Measurements from ENCODE around the gene NNMT. TPM values are rescaled to one million over a fixed set of nuclear protein-coding genes. Genes with fewer than 3 reads are reported as not detected.

Gene NNMT
- total and polyA plus RNA-seq, 9 of the 15 experiments (the other 6 are each of a cell fraction or from before 2014, with no cell fraction given) = 6.1 to 15.0 (median 11.2) TPM

GRCh38 chr11:114279792-114280546 lies 16.2 kb upstream of the NNMT start:
- ATAC-seq (peak; percentile 35), DNase-seq (ENCODE audit: extremely low read depth in 1 of 4, low spot score in 3 of 4) (no peak), FAIRE-seq (no peak)
- no peak overlapping the region for H3K27ac ChIP-seq (ENCODE audit: extremely low read depth, low read depth, low read length)
- peaks cover 6 to 11% of the 10 kb centered on the region in 2 experiments; a peak in 4 of 5 replicates for H3K27me3 ChIP-seq (ENCODE audit: control insufficient read depth in 2 of 2, insufficient read depth in 2 of 2, low read length in 2 of 2)
- H3K9ac ChIP-seq (ENCODE audit: insufficient read depth in 1 of 2, low read depth in 2 of 2, low read length in 2 of 2) = no peak overlapping the region
- H3K79me2 ChIP-seq (ENCODE audit: control insufficient read depth, insufficient read depth, low read length) = no peaks in the 10 kb centered on the region
- H3K4me2 ChIP-seq (ENCODE audit: insufficient read depth, low read length) = no peak overlapping the region
- no TSS peak for BruUV-seq (replicated peaks)
- ChIA-PET POLR2A (interaction anchor here (0.9 to 1.0 kb wide), 4 partner anchors 9 to 18 kb away, joined by 3 to 5 read pairs (median 4); no protein-coding TSS in a partner anchor), CTCF (ENCODE audit: low intra/inter-chr PET ratio) (interaction anchor here (0.7 to 2.8 kb wide), 3 partner anchors 459 to 1997 kb away, joined by 3 to 16 read pairs (median 4); no protein-coding TSS in a partner anchor)
- intact Hi-C loops (cut with micrococcal nuclease) = loop anchor here (1.0 to 2.0 kb wide), 5 partner anchors 37 to 482 kb away; partner anchors contain the start of genes C11orf71 and RBM7
- H3K9me3 ChIP-seq (replicated peaks; ENCODE audit: control insufficient read depth, insufficient read depth, low read depth, low read length) = no peaks in the 10 kb centered on the region
- H3K36me3 ChIP-seq (ENCODE audit: control insufficient read depth, insufficient read depth, low read length) = no peaks in the 10 kb centered on the region
- H3K9me1 ChIP-seq (ENCODE audit: control insufficient read depth, insufficient read depth, low read length) = no peaks in the 10 kb centered on the region
- H3K4me1 ChIP-seq (replicated peaks in 1 of 2; ENCODE audit: control insufficient read depth in 2 of 2, insufficient read depth in 2 of 2, low read length in 2 of 2) = peaks cover 0 to 4% of the 10 kb centered on the region in 2 experiments; a peak in 1 of 5 replicates
- no peak overlapping the region for H2AFZ ChIP-seq (ENCODE audit: low read depth, low read length)
- no peak overlapping the region for H3K4me3 ChIP-seq
- in situ Hi-C loops (cut with MboI) = loop anchor here (10.0 kb wide), 2 partner anchors 485 to 1445 kb away; no protein-coding TSS in a partner anchor
- 8% methylated on average over 9 of the region's 9 CpGs for WGBS (ENCODE audit: insufficient coverage, low coverage, missing lambda C conversion rate)
- no peaks in the 10 kb centered on the region for H4K20me1 ChIP-seq (replicated peaks; ENCODE audit: control insufficient read depth, insufficient read depth, low read length)
- TF ChIP-seq CBFA2T2 (conservative IDR thresholded peaks at IDR 0.05) (no peak), SIX5 (IDR thresholded peaks at IDR 0.05; ENCODE audit: borderline replicate concordance in 1 of 2, insufficient read depth in 1 of 2, low read depth in 1 of 2, low read length in 2 of 2) (no peak), TEAD2 (tag; IDR thresholded peaks at IDR 0.05) (no peak), ZC3H11A (IDR thresholded peaks at IDR 0.05; ENCODE audit: low read depth, low read length) (no peak), SUPT5H (IDR thresholded peaks at IDR 0.05) (no peak), NFRKB (IDR thresholded peaks at IDR 0.05; ENCODE audit: low read depth) (no peak), LEF1 (IDR thresholded peaks at IDR 0.05) (no peak), RNF2 (IDR thresholded peaks at IDR 0.05) (no peak), MTA3 (IDR thresholded peaks at IDR 0.05; ENCODE audit: borderline replicate concordance) (no peak), ZNF79 (CRISPR knock-in tag; IDR thresholded peaks at IDR 0.05; ENCODE audit: low read depth) (no peak), POU5F1 (IDR thresholded peaks at IDR 0.05; ENCODE audit: borderline replicate concordance, low read depth, low read length, partially characterized antibody) (no peak), TSC22D4 (tag; IDR thresholded peaks at IDR 0.05) (no peak), SMAD4 (CRISPR knock-in tag; conservative IDR thresholded peaks at IDR 0.05) (no peak), ZNF707 (CRISPR knock-in tag; conservative IDR thresholded peaks at IDR 0.05) (no peak), SMARCA4 (IDR thresholded peaks at IDR 0.05) (no peak), GTF2F1 (IDR thresholded peaks at IDR 0.05; ENCODE audit: low read depth, low read length) (no peak)
- TF ChIP-seq, protein P1, sequence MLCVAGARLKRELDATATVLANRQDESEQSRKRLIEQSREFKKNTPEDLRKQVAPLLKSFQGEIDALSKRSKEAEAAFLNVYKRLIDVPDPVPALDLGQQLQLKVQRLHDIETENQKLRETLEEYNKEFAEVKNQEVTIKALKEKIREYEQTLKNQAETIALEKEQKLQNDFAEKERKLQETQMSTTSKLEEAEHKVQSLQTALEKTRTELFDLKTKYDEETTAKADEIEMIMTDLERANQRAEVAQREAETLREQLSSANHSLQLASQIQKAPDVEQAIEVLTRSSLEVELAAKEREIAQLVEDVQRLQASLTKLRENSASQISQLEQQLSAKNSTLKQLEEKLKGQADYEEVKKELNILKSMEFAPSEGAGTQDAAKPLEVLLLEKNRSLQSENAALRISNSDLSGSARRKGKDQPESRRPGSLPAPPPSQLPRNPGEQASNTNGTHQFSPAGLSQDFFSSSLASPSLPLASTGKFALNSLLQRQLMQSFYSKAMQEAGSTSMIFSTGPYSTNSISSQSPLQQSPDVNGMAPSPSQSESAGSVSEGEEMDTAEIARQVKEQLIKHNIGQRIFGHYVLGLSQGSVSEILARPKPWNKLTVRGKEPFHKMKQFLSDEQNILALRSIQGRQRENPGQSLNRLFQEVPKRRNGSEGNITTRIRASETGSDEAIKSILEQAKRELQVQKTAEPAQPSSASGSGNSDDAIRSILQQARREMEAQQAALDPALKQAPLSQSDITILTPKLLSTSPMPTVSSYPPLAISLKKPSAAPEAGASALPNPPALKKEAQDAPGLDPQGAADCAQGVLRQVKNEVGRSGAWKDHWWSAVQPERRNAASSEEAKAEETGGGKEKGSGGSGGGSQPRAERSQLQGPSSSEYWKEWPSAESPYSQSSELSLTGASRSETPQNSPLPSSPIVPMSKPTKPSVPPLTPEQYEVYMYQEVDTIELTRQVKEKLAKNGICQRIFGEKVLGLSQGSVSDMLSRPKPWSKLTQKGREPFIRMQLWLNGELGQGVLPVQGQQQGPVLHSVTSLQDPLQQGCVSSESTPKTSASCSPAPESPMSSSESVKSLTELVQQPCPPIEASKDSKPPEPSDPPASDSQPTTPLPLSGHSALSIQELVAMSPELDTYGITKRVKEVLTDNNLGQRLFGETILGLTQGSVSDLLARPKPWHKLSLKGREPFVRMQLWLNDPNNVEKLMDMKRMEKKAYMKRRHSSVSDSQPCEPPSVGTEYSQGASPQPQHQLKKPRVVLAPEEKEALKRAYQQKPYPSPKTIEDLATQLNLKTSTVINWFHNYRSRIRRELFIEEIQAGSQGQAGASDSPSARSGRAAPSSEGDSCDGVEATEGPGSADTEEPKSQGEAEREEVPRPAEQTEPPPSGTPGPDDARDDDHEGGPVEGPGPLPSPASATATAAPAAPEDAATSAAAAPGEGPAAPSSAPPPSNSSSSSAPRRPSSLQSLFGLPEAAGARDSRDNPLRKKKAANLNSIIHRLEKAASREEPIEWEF (CRISPR knock-in tag; IDR thresholded peaks at IDR 0.05) = no peak
- TF ChIP-seq, protein P2, sequence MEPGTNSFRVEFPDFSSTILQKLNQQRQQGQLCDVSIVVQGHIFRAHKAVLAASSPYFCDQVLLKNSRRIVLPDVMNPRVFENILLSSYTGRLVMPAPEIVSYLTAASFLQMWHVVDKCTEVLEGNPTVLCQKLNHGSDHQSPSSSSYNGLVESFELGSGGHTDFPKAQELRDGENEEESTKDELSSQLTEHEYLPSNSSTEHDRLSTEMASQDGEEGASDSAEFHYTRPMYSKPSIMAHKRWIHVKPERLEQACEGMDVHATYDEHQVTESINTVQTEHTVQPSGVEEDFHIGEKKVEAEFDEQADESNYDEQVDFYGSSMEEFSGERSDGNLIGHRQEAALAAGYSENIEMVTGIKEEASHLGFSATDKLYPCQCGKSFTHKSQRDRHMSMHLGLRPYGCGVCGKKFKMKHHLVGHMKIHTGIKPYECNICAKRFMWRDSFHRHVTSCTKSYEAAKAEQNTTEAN (CRISPR knock-in tag; IDR thresholded peaks at IDR 0.05) = no peak

Measured in K562 (cell line).